ENCODE results near the gene CYP24A1.

The CYP24A1 gene

DNA sequence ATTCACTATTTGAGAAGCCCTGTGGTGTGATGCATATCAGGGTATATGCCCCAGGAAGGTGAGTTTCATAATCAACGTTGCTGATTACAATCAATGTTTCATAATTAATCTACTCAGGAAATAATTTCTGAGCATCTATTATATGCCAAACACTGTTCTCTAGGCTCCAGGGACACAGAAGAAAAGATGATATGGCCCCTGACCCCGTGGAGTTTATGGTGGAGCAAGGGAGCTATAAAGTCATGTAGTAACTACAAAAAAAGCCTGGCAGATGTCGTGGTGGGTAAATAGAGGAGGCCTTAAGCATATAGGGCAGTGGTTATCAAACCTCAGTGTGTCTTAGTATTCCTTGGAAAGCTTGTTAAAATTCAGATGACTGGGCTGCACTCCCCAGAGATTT lies 63.3 kb downstream of the CYP24A1 start:
- no peak for DNase-seq

DNA sequence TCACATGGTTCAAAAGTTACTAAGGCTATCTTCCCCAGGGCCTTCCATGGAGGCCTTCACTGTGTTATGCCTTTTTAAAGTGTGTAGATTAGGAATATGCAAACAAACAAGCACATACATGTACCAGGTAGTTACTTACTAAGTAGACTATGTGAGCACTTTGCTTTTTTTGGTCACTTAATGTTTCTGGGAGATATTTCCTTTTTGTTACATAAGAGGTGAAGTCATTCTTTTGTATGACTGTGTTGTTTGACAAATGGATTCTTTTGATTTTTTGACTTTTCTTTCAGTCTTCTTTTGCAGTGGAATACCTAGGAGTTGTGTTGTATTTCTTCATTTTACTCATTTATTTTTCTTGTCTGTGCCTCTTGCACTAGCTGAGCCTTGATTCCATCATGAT lies 63.7 kb downstream of the CYP24A1 start:
- DNase-seq = no peak

DNA sequence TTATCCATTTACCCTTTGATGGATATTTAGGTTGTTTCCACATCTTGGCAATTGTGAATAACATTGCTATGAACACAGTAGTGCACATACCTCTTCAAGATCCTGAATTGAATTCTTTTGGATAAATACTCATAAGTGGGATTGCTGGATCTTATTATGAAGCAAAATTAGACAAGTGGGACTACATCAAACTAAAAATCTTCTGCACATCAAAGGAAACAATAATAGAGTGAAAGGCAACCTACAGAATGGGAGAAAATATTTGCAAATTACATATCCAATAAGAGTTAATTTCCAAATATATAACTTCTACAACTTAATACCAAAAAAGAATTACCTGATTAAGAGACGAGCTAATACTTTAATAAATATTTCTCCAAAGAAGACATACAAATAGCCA lies 65.0 kb downstream of the CYP24A1 start:
- DNase-seq = no peak

DNA sequence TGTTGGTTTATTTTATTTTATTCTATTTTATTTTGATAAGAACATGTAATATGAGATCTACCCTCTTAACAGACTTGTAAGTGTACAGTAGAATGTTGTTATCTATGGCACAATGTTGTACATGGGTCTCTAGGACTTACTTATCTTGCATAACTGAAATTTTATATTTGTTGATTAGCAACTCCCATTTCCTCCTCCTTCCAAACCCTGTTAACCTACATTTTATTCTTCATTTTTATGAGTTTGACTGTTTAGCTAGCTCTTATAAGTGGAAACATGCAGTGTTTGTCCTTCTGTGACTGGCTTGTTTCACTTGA lies 65.5 kb downstream of the CYP24A1 start:
- no peak for DNase-seq

DNA sequence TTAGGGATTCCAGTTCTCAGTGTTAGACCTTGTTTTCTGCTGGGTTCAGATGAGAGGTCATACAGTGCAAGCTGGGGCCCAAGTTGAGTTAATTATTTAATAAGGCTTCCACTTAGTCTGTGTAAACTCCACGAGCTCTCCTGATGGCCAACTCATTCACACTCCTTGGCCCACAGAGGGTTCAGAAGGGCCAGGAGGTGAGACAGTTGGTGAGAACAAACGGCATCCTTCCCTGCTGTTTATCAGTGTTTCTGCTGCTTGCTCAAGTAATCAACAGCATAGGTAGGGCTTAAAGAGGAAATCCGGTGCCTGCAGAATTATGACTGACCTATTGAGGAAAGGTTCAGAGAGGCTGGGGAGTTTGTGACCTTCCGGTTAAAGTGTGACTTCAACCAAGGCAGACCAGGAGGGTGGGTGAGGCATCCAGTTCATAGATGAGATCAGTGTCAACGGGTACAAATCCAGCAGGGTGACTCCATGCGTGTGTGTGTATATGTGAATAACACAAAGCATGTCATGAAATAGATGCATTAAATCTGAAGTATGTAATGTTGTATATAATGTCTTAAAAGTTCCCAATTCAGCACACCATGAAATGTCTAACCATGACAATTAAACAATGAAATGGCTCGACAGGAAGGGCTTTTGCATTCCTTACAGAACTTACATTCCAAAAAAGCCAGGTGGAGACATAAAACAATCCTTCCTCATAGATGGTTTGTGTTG lies 66.0 kb downstream of the CYP24A1 start:
- no peak for DNase-seq

DNA sequence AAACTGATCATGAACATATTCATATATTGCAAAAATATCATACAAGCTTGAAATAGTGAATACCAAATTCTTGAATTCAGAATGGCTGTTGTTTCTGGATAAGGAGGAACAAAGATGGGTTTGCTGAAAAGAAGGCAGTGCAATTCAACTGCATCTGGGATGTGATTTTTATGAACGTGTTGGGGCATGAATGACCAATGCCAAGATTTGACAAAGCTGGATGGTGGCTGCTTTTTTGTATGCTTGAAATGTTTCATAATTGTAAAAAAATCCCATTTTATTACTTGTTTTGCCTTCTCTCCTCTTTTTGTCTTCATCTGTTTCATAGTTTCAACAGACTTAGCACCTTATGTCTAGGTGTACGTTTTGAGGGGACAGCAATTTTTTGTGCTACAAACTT lies 66.6 kb downstream of the CYP24A1 start:
- DNase-seq = no peak

DNA sequence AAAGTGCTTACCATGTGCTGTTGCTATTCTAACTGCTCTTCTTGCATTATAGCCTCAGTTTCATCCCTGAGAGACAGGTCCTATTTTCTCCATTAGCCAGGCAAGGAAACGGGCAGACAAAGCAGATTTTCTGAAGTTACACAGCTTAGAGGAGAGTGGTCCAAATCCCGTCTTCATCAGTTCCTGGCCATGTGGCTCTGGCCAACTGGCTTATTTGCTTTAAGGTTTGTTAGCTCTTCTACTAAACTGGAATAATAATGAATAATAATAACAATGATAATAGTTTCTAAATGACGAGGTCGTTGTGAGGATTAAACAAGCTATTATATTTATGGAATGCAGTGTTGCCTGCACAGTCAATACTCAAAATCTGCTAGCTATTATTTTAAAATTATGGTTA lies 67.6 kb downstream of the CYP24A1 start:
- DNase-seq = no peak

DNA sequence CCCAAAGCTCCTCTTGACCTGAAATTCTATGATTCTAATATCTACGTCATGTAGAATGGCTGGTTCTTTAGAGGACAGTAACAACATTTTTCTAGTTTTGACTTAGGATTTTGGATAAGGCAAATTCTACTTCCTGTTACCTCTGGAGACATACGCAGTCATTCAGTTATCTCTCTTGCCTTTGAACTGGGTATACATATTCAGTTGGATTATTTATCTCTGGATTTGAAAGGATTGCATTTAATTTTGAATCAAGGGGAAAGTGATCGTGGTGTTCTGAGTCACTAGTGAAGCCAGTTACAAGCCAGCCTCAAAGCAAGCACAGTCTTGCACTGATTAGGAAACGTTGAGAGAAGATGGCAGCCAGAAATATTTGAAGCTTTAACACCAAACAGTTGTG lies 68.1 kb downstream of the CYP24A1 start:
- DNase-seq = no peak

DNA sequence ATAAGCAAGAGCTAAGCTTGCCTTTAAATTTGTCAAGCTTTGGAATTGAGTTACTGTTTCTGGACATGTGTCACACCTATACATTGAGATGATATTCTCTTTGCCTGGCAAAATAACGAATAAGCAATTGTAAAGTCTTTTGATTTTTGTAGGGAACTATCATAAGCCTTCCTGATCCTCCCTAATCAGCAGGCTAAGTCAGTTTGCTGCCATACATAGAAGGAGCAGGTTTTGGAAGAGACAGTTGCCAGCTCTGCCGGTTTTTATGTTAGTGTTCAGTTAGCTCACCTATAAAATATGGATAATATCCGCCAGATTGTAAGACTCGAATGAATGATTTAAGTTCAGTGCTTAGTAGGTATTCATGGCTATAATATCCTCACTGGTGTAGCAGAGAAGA lies 69.0 kb downstream of the CYP24A1 start:
- no peak for DNase-seq

DNA sequence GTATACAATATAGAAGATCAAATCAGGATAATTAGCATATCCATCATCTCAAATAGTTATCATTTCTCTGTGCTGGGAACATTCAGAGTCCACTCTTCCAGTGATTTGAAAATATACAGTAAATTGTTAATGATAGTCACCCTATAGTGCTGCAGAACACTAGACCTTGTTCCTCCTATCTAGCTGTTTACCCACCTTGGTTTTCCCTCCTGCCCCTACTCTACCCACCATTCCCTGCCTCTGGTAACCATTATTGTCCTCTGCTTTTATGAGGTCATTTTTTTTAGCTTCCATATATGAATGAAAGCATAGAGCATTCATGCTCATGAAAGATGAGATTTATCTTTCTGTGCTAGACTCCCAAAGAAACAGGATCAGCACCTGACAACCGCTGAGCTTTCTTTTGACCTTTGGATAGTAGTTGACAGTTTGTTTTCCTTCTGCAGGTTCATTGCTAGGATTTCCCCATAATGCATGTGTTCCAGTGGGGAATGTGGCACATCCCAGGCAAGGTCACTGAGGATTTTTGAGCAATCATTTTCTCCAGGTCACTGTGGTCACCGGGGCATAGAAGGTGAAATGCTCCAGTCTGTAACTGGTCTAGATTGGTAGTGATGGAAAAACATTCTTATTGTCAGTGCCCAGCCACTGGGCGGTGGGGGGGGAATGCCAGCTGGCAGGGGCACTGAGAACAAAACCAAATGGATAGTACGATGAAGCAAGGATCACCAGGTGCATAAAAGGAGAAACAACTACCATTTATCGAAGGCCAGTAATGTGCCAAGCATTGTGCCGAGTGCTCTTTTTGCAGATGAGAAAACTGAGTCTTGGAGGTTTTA lies 69.8 kb downstream of the CYP24A1 start:
- DNase-seq = no peak

Data from CD4-positive, alpha-beta T cell treated with Interleukin-1 beta for 1 hour (primary cell).